ENCODE results near the gene RRP36. TPM values are rescaled to one million over a fixed set of nuclear protein-coding genes. Genes with fewer than 3 reads are reported as not detected.

RRP36 gene
- total RNA-seq, 4 donors from 2014 or later: 39.2 to 75.9 (median 50.4) TPM

DNA sequence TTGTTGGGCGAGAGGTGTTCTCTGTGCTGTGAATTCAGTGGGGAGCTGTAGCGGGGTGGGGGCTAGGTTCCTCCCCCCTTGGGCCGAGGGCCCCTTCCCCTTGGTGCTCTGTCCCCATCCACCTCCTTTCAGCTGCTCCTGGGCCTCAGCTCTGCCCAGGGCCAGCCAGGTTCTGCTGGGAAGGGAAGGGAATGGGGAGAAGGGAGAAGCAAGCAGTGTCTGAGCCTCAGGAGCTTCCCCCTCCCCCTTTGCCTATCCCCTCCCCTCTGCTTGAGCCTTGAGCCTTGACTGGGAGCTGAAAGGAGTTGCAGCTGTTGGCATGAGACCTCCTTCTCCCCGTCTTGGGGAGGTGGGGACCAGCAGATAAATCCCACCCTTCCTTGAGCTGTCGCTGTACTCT, 576 bp upstream of the RRP36 start:
- H3K9me3 ChIP-seq: no peaks in the 10 kb centered on the region
- H3K27me3 ChIP-seq: no peaks in the 10 kb centered on the region
- H3K27ac ChIP-seq: peak overlapping the region; percentile 80 to 89 (median 83)
- peaks cover 0 to 38% (median 8%) of the 10 kb centered on the region in 4 donors for H3K4me1 ChIP-seq
- H3K4me3 ChIP-seq: peak overlapping the region; percentile 69 to 98 (median 80)
- H3K36me3 ChIP-seq: peaks cover 0 to 38% (median 0%) of the 10 kb centered on the region in 3 donors
- TF ChIP-seq, protein P1, sequence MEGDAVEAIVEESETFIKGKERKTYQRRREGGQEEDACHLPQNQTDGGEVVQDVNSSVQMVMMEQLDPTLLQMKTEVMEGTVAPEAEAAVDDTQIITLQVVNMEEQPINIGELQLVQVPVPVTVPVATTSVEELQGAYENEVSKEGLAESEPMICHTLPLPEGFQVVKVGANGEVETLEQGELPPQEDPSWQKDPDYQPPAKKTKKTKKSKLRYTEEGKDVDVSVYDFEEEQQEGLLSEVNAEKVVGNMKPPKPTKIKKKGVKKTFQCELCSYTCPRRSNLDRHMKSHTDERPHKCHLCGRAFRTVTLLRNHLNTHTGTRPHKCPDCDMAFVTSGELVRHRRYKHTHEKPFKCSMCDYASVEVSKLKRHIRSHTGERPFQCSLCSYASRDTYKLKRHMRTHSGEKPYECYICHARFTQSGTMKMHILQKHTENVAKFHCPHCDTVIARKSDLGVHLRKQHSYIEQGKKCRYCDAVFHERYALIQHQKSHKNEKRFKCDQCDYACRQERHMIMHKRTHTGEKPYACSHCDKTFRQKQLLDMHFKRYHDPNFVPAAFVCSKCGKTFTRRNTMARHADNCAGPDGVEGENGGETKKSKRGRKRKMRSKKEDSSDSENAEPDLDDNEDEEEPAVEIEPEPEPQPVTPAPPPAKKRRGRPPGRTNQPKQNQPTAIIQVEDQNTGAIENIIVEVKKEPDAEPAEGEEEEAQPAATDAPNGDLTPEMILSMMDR (IDR thresholded peaks at IDR 0.05): no peak
- TF ChIP-seq POLR2A (IDR thresholded peaks at IDR 0.05): no peak
- no peak for DNase-seq

DNA sequence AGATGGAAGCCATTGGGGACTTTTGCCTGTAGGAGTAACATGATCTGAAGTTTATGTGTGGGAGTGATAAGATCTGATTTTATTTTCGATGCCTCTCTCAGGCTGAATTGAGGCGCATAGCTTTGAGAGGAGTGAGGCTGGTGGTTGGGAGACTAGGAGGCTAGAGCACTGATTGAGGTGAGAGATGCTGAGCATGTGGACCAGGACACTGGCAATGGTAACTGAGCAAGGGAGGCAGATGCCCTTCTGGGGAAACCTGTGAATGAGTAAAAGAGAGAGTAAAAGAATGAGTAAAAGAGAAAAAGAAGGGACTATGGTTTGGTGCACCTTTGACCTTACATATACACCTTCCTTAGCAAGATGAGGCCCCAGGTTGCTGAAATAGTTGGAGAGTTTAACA, 3.0 kb downstream of the RRP36 start:
- no peak for DNase-seq
- no peak overlapping the region for H3K27ac ChIP-seq
- peaks cover 0 to 21% (median 8%) of the 10 kb centered on the region in 4 donors for H3K4me1 ChIP-seq
- no peaks in the 10 kb centered on the region for H3K27me3 ChIP-seq
- TF ChIP-seq, protein P1 (IDR thresholded peaks at IDR 0.05): no peak
- TF ChIP-seq POLR2A (IDR thresholded peaks at IDR 0.05): no peak
- H3K36me3 ChIP-seq: peaks cover 0 to 50% (median 0%) of the 10 kb centered on the region in 3 donors
- no peaks in the 10 kb centered on the region for H3K9me3 ChIP-seq
- H3K4me3 ChIP-seq: no peak overlapping the region

DNA sequence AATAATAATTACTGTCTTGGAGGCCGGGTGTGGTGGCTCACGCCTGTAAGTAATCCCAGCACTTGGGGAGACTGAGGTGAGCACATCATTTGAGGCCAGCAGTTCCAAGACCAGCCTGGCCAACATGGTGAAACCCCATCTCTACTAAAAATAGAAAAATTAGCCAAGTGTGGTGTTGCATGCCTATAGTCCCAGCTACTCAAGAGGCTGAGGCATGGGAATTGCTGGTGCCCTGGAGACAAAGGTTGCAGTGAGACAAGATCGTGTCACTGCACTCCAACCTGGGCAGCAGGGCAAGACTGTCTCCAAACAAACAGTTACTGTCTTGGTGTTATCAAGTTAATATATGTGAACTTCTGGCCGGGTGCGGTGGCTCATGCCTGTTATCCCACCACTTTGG, 4.9 kb downstream of the RRP36 start:
- H3K27me3 ChIP-seq: no peaks in the 10 kb centered on the region
- TF ChIP-seq POLR2A (IDR thresholded peaks at IDR 0.05): no peak
- TF ChIP-seq, protein P1 (IDR thresholded peaks at IDR 0.05): no peak
- no peak for DNase-seq
- peaks cover 0 to 15% (median 5%) of the 10 kb centered on the region in 4 donors for H3K4me1 ChIP-seq
- H3K27ac ChIP-seq: no peak overlapping the region
- H3K36me3 ChIP-seq: peaks cover 0 to 63% (median 0%) of the 10 kb centered on the region in 3 donors
- H3K4me3 ChIP-seq: no peak overlapping the region
- no peaks in the 10 kb centered on the region for H3K9me3 ChIP-seq

DNA sequence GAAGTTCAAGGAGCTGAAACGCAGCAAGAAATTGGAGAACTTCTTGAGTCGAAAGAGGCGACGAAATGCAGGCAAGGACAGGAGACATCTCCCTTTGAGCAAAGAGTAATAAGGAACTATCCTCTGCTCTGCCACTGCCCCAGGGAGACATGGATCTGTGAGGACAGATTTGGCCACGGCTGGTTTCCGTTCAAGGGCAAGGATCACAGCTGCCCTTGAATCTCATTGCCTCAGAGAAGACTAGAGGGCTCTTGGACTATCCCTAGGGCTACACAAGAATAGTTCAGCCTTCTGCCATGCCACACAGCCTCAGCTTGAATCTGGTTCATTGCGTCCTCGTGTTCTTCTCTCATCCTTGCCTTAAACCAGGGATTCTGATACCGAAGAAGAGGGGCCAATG, 7.7 kb downstream of the RRP36 start:
- Histone ChIP-seq H3K36me3 (peaks cover 0 to 73% (median 0%) of the 10 kb centered on the region in 3 donors), H3K27ac (no peak overlapping the region), H3K9me3 (no peaks in the 10 kb centered on the region), H3K27me3 (no peaks in the 10 kb centered on the region), H3K4me1 (no peaks in the 10 kb centered on the region), H3K4me3 (no peak overlapping the region)
- no peak for TF ChIP-seq POLR2A (IDR thresholded peaks at IDR 0.05)
- TF ChIP-seq, protein P1 (IDR thresholded peaks at IDR 0.05): no peak
- no peak for DNase-seq

DNA sequence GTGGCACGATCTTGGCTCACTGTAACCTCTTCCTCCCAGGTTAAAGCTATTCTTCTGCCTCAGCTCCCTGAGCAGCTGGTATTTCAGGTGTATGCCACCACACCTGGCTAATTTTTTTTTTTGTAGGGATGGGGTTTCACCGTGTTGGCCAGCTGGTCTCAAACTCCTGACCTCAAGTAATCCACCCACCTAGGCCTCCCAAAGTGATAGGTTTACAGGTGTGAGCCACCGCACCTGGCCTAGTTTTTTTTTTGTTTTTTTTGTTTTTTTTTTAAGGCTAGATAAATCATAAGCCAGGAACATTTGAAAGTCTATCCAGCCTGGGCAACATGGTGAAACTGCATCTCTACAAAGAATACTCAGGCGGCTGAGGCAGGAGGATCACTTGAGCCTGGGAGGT, 10.9 kb downstream of the RRP36 start:
- no peak overlapping the region for H3K27ac ChIP-seq
- no peaks in the 10 kb centered on the region for H3K27me3 ChIP-seq
- no peak overlapping the region for H3K4me3 ChIP-seq
- H3K4me1 ChIP-seq: no peaks in the 10 kb centered on the region
- H3K9me3 ChIP-seq: no peaks in the 10 kb centered on the region
- no peak for DNase-seq
- H3K36me3 ChIP-seq: peaks cover 0 to 74% (median 0%) of the 10 kb centered on the region in 3 donors
- TF ChIP-seq, protein P1 (IDR thresholded peaks at IDR 0.05): no peak
- TF ChIP-seq POLR2A (IDR thresholded peaks at IDR 0.05): no peak
